K562 (cell line): ENCODE measurements around the gene LRP10. TPM values are rescaled to one million over a fixed set of nuclear protein-coding genes. Genes with fewer than 3 reads are reported as not detected.

Source experiments
- ADNP ChIP-seq: fragments of 200-800 bp; sonication (Bioruptor generic); IDR thresholded peaks from 2 replicates; pipeline ENCODE4 v1.6.1; 2016; ENCODE audit warnings: missing genetic modification characterization, missing compliant biosample characterization
- ATF7 ChIP-seq: fragments of 450-650 bp; IDR thresholded peaks from 2 replicates; pipeline ENCODE4 v1.7.1; 2014; ENCODE audit warnings: mild to moderate bottlenecking, moderate library complexity
- CBFA2T3 ChIP-seq: fragments of 450-650 bp; IDR thresholded peaks from 2 replicates; pipeline ENCODE4 v1.6.1; 2017
- GABPA ChIP-seq: fragments of 200-800 bp; sonication (Bioruptor generic); conservative IDR thresholded peaks from 2 replicates; pipeline ENCODE4 v1.6.1; 2016; ENCODE audit warnings: low read depth, missing genetic modification characterization, missing compliant biosample characterization
- HCFC1 ChIP-seq: IDR thresholded peaks from 2 replicates; pipeline ENCODE4 v1.6.1; 2012; ENCODE audit warnings: low read depth, low read length, improper control_type of control experiment
- HDAC1 ChIP-seq, 2 experiments: fragments of 450-650 bp; IDR thresholded peaks; 2 replicates each; pipeline ENCODE4 v1.6.1; 2016 to 2017; ENCODE audit warnings: inconsistent platforms in 1 of 2, mild to moderate bottlenecking in 1 of 2, moderate library complexity in 1 of 2
- HMGN3 ChIP-seq: IDR thresholded peaks from 2 replicates; pipeline ENCODE4 v1.6.1; 2011; ENCODE audit warnings: borderline replicate concordance, low read depth, mild to moderate bottlenecking, mixed read lengths, low read length; ENCODE audit not compliant: insufficient read length; ENCODE audit errors: extremely low read depth
- MYNN ChIP-seq, 2 experiments: sonication (generic); formaldehyde crosslinking in 1 of 2; IDR thresholded peaks; 2 replicates each; pipeline versions ENCODE4 v1.5.0 to v1.6.1; 2016 to 2020; ENCODE audit warnings: antibody characterized with exemption in 1 of 2, missing genetic modification reagents in 1 of 2
- POLR2B ChIP-seq: fragments of 450-650 bp; IDR thresholded peaks from 2 replicates; pipeline ENCODE4 v1.6.1; 2018; ENCODE audit warnings: low read depth; ENCODE audit not compliant: partially characterized antibody
- SMAD1 ChIP-seq: fragments of 150-350 bp; IDR thresholded peaks from 2 replicates; pipeline ENCODE4 v1.6.1; 2014; ENCODE audit warnings: low read length, low read depth; ENCODE audit not compliant: partially characterized antibody
- THRAP3 ChIP-seq: fragments of 450-650 bp; IDR thresholded peaks from 2 replicates; pipeline ENCODE4 v1.6.1; 2016; ENCODE audit warnings: mild to moderate bottlenecking, inconsistent platforms, borderline replicate concordance
- XRCC4 ChIP-seq: IDR thresholded peaks from one replicate; pipeline ENCODE4 v1.6.1; 2011; ENCODE audit not compliant: insufficient read depth, insufficient read length; ENCODE audit errors: extremely low read depth
- ZNF146 ChIP-seq: IDR thresholded peaks from one replicate; pipeline ENCODE4 v1.6.1; 2018; ENCODE audit warnings: missing compliant biosample characterization; ENCODE audit not compliant: unreplicated experiment
- polyA plus RNA-seq, 8 experiments: library from polyadenylated mRNA; depleted of rRNA in 4 of 8; stranded (reverse) in 5 of 8; unstranded in 3 of 8; fragments of >200 nt; fragmentation: Nextera tagmentation in 2 of 8; fragmentation: Illumina TruSeq in 1 of 8; extraction: Ambion mirVana in 2 of 8; extraction: Trizol in 1 of 8; gene quantifications; 2 replicates each; pipeline versions ENCODE4 v1.2.1 to v1.2.3, GENCODE V29; 2011 to 2014; ENCODE audit warnings: inconsistent platforms in 1 of 8, missing spikeins in 1 of 8
- total RNA-seq, 7 experiments: library from RNA; depleted of rRNA in 6 of 7; stranded (reverse); fragments of >200 nt in 6 of 7; fragmentation: Illumina TruSeq in 2 of 7; extraction: Trizol in 2 of 7; gene quantifications; 2 replicates each; pipeline versions ENCODE4 v1.2.1 to v1.2.3, GENCODE V29; 2011 to 2021; ENCODE audit warnings: low replicate concordance in 1 of 7
- TF ChIP-seq, protein P1 (sequence below), 2 experiments: fragments of 150-350 bp in 1 of 2; IDR thresholded peaks; 2 replicates each; pipeline ENCODE4 v1.6.1; 2012 to 2016; ENCODE audit warnings: low read depth in 2 of 2, low read length in 2 of 2, mild to moderate bottlenecking in 1 of 2, moderate library complexity in 1 of 2
- TF ChIP-seq, protein P2 (sequence below): sonication (generic); formaldehyde crosslinking; IDR thresholded peaks from 2 replicates; pipeline ENCODE4 v1.8.0; 2022; ENCODE audit warnings: mild to moderate bottlenecking, missing genetic modification reagents
- TF ChIP-seq, protein P3 (sequence below): fragments of 200-800 bp; sonication (Bioruptor generic); IDR thresholded peaks from 2 replicates; pipeline ENCODE4 v1.6.1; 2017; ENCODE audit warnings: missing genetic modification characterization, missing compliant biosample characterization

The LRP10 gene
- total and polyA plus RNA-seq, 9 of the 15 experiments (the other 6 are each of a cell fraction or from before 2014, with no cell fraction given): 1.3 to 45.5 (median 10.9) TPM

- TF ChIP-seq SMAD1: no peak
- TF ChIP-seq ATF7: 0 out of 2 replicates have a peak, but pooled peaks have one; percentile 19
- TF ChIP-seq, protein P1, sequence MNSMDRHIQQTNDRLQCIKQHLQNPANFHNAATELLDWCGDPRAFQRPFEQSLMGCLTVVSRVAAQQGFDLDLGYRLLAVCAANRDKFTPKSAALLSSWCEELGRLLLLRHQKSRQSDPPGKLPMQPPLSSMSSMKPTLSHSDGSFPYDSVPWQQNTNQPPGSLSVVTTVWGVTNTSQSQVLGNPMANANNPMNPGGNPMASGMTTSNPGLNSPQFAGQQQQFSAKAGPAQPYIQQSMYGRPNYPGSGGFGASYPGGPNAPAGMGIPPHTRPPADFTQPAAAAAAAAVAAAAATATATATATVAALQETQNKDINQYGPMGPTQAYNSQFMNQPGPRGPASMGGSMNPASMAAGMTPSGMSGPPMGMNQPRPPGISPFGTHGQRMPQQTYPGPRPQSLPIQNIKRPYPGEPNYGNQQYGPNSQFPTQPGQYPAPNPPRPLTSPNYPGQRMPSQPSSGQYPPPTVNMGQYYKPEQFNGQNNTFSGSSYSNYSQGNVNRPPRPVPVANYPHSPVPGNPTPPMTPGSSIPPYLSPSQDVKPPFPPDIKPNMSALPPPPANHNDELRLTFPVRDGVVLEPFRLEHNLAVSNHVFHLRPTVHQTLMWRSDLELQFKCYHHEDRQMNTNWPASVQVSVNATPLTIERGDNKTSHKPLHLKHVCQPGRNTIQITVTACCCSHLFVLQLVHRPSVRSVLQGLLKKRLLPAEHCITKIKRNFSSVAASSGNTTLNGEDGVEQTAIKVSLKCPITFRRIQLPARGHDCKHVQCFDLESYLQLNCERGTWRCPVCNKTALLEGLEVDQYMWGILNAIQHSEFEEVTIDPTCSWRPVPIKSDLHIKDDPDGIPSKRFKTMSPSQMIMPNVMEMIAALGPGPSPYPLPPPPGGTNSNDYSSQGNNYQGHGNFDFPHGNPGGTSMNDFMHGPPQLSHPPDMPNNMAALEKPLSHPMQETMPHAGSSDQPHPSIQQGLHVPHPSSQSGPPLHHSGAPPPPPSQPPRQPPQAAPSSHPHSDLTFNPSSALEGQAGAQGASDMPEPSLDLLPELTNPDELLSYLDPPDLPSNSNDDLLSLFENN (IDR thresholded peaks at IDR 0.05; ENCODE audit: low read depth in 2 of 2, low read length in 2 of 2): 0 out of 4 replicates have a peak, but pooled peaks of 1 of the 2 experiments have one; percentile 40
- 0 out of 4 replicates have a peak, but pooled peaks of 1 of the 2 experiments have one; percentile 23 for TF ChIP-seq HDAC1 (IDR thresholded peaks at IDR 0.05)
- no peak for TF ChIP-seq THRAP3
- TF ChIP-seq GABPA (tag): peak; percentile 35
- TF ChIP-seq, protein P2, sequence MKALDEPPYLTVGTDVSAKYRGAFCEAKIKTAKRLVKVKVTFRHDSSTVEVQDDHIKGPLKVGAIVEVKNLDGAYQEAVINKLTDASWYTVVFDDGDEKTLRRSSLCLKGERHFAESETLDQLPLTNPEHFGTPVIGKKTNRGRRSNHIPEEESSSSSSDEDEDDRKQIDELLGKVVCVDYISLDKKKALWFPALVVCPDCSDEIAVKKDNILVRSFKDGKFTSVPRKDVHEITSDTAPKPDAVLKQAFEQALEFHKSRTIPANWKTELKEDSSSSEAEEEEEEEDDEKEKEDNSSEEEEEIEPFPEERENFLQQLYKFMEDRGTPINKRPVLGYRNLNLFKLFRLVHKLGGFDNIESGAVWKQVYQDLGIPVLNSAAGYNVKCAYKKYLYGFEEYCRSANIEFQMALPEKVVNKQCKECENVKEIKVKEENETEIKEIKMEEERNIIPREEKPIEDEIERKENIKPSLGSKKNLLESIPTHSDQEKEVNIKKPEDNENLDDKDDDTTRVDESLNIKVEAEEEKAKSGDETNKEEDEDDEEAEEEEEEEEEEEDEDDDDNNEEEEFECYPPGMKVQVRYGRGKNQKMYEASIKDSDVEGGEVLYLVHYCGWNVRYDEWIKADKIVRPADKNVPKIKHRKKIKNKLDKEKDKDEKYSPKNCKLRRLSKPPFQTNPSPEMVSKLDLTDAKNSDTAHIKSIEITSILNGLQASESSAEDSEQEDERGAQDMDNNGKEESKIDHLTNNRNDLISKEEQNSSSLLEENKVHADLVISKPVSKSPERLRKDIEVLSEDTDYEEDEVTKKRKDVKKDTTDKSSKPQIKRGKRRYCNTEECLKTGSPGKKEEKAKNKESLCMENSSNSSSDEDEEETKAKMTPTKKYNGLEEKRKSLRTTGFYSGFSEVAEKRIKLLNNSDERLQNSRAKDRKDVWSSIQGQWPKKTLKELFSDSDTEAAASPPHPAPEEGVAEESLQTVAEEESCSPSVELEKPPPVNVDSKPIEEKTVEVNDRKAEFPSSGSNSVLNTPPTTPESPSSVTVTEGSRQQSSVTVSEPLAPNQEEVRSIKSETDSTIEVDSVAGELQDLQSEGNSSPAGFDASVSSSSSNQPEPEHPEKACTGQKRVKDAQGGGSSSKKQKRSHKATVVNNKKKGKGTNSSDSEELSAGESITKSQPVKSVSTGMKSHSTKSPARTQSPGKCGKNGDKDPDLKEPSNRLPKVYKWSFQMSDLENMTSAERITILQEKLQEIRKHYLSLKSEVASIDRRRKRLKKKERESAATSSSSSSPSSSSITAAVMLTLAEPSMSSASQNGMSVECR (CRISPR knock-in tag): peak; percentile 30; the same call in 1 of the 2 replicates
- TF ChIP-seq MYNN (IDR thresholded peaks at IDR 0.05): peak; percentile 99
- peak; percentile 91 for TF ChIP-seq MYNN (CRISPR knock-in tag; IDR thresholded peaks at IDR 0.05)
- TF ChIP-seq HMGN3: no peak
- TF ChIP-seq CBFA2T3: no peak
- no peak for TF ChIP-seq HCFC1
- no peak for TF ChIP-seq ZNF146 (CRISPR knock-in tag)
- peak; percentile 73 for TF ChIP-seq POLR2B
- no peak for TF ChIP-seq ADNP
- no peak for TF ChIP-seq XRCC4
- TF ChIP-seq, protein P3, sequence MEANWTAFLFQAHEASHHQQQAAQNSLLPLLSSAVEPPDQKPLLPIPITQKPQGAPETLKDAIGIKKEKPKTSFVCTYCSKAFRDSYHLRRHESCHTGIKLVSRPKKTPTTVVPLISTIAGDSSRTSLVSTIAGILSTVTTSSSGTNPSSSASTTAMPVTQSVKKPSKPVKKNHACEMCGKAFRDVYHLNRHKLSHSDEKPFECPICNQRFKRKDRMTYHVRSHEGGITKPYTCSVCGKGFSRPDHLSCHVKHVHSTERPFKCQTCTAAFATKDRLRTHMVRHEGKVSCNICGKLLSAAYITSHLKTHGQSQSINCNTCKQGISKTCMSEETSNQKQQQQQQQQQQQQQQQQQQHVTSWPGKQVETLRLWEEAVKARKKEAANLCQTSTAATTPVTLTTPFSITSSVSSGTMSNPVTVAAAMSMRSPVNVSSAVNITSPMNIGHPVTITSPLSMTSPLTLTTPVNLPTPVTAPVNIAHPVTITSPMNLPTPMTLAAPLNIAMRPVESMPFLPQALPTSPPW: peak; percentile 100
Measured at GRCh38 chr14:22886500-22887259, 15.1 kb downstream of the LRP10 start (continued).
